ENCODE data around the gene CABLES1. TPM values are rescaled to one million over a fixed set of nuclear protein-coding genes. Genes with fewer than 3 reads are reported as not detected.

CABLES1 gene
- total and polyA plus RNA-seq, 2 of the 4 experiments (the other 2 are of a cell fraction), result 4.7 to 5.7 TPM

DNA sequence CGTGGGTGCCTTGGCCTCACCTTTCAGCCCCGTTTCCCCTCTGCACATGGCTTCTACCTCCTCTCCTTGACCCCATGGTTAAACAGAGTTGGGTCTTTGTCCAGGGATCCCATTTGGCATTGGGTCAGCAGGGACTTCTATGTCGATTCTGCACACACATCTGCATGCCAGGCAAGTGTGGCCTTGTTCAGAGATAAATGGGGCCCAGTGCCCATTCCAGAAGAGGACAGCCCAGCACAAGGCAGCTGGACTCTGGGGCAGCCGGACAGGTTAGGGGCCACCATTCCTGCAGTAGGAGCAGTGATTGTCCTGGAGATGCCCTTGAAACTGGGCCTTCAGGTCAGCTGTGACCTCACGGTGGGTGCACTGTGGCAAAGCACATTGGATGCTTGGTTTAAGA, 13.1 kb downstream of the CABLES1 start:
- Histone ChIP-seq H3K9me1 (ENCODE audit: insufficient read depth, low read length) (peaks cover 23% of the 10 kb centered on the region), H4K8ac (ENCODE audit: low read depth in 2 of 2, low read length in 2 of 2) (no peak overlapping the region), H2AFZ (replicated peaks; ENCODE audit: low read length, poor library complexity) (no peak overlapping the region), H3K4me1 (ENCODE audit: control insufficient read depth, insufficient read depth, low read length) (peaks cover 9% of the 10 kb centered on the region), H2BK15ac (ENCODE audit: low read depth, low read length) (no peak overlapping the region), H3K18ac (ENCODE audit: low read depth, low read length) (no peak overlapping the region), H3K79me1 (ENCODE audit: low read depth in 1 of 2, low read length in 2 of 2) (peaks cover 17 to 76% of the 10 kb centered on the region in 2 experiments; a peak in 3 of 4 replicates), H3K56ac (ENCODE audit: extremely low read depth, insufficient read depth, low read length) (no peak overlapping the region), H4K5ac (ENCODE audit: low read depth, low read length) (no peak overlapping the region), H2BK120ac (ENCODE audit: low read depth, low read length) (no peak overlapping the region), H3K4ac (ENCODE audit: low read depth, low read length) (no peak overlapping the region), H3K27ac (ENCODE audit: insufficient read depth, low read length) (no peak overlapping the region), H2AK5ac (ENCODE audit: low read depth, low read length) (no peak overlapping the region), H3K36me3 (ENCODE audit: control insufficient read depth, insufficient read depth, low read length) (peaks cover 16% of the 10 kb centered on the region), H3K9me3 (ENCODE audit: control insufficient read depth, insufficient read depth, low read length) (no peaks in the 10 kb centered on the region), H3K14ac (replicated peaks; ENCODE audit: low read depth, low read length) (no peak overlapping the region), H3K27me3 (ENCODE audit: control insufficient read depth, insufficient read depth, low read length) (no peaks in the 10 kb centered on the region), H3K4me3 (ENCODE audit: insufficient read depth, low read depth, low read length) (no peak overlapping the region), H2BK5ac (ENCODE audit: low read depth, low read length, poor library complexity, severe bottlenecking) (no peak overlapping the region), H4K20me1 (ENCODE audit: insufficient read depth, low read length) (peaks cover 52% of the 10 kb centered on the region), H4K91ac (ENCODE audit: insufficient read depth, low read depth, low read length) (no peak overlapping the region), H3K4me2 (ENCODE audit: low read depth, low read length) (no peak overlapping the region), H2BK20ac (ENCODE audit: low read depth, low read length) (no peak overlapping the region), H3K23ac (ENCODE audit: low read depth, low read length) (no peak overlapping the region), H3K9ac (ENCODE audit: low read depth, low read length) (no peak overlapping the region), H2AK9ac (replicated peaks; ENCODE audit: low read depth, low read length, poor library complexity) (no peak overlapping the region)
- WGBS, 2 experiments (ENCODE audit: extremely low coverage in 2 of 2, insufficient read length in 1 of 2), result 60% methylated on average over 1 of the region's 5 CpGs; no CpG with 5 or more reads in 1 of the 2 experiments
- no TSS peak for BruUV-seq (replicated peaks)
- ATAC-seq (ENCODE audit: low read depth) (no peak), DNase-seq (no peak)
- in situ Hi-C loops (cut with MboI; ENCODE audit: low sequenced_read_pairs), result no loop called here
- TF ChIP-seq FOS (IDR thresholded peaks at IDR 0.05; ENCODE audit: low read depth, low read length), result no peak
- TF ChIP-seq RAD21 (IDR thresholded peaks at IDR 0.05; ENCODE audit: low read length), result no peak
- no peak for TF ChIP-seq RCOR1 (IDR thresholded peaks at IDR 0.05; ENCODE audit: insufficient replicate concordance, low read length)
- TF ChIP-seq SMC3 (IDR thresholded peaks at IDR 0.05; ENCODE audit: low read depth, low read length), result no peak
- TF ChIP-seq, protein P1, sequence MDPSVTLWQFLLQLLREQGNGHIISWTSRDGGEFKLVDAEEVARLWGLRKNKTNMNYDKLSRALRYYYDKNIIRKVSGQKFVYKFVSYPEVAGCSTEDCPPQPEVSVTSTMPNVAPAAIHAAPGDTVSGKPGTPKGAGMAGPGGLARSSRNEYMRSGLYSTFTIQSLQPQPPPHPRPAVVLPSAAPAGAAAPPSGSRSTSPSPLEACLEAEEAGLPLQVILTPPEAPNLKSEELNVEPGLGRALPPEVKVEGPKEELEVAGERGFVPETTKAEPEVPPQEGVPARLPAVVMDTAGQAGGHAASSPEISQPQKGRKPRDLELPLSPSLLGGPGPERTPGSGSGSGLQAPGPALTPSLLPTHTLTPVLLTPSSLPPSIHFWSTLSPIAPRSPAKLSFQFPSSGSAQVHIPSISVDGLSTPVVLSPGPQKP (IDR thresholded peaks at IDR 0.05; ENCODE audit: borderline replicate concordance, low read depth, low read length), result no peak
- no peak for TF ChIP-seq NFE2L2 (IDR thresholded peaks at IDR 0.05; ENCODE audit: low read depth, low read length)
- no peak for TF ChIP-seq CEBPB (IDR thresholded peaks at IDR 0.05; ENCODE audit: low read depth, low read length)
- no peak for TF ChIP-seq MXI1 (IDR thresholded peaks at IDR 0.05; ENCODE audit: borderline replicate concordance, low read depth, low read length)
- dilution Hi-C loops (cut with HindIII; ENCODE audit: low sequenced_read_pairs, unreplicated experiment), result no loop called here
- POLR2A ChIA-PET (ENCODE audit: unreplicated experiment), result interaction anchor here (0.6 kb wide), 1 partner anchor 14 kb away, joined by 3 read pairs; no protein-coding TSS in a partner anchor
- intact Hi-C loops (cut with micrococcal nuclease), result no loop called here
- CTCF ChIA-PET, result no interaction called here
